SK-MEL-5 (cell line): ENCODE measurements around the gene SLC12A8. TPM values are rescaled to one million over a fixed set of nuclear protein-coding genes. Genes with fewer than 3 reads are reported as not detected.

Source experiments
- DNase-seq: peaks from one replicate; pipeline ENCODE4 v3.0.0-alpha.2; 2016; ENCODE audit warnings: low read depth, low spot score
- in situ Hi-C: cut with HindIII; loops from 2 replicates; pipeline ENCODE4 v1.10.0; 2016; ENCODE audit warnings: low sequenced_read_pairs, high pct_unique_total_duplicates, low pct_unique_long_range_greater_than_20kb
- small RNA-seq, 2 experiments: library from RNA; depleted of rRNA; stranded (forward); fragments of <200 nt; gene quantifications; one replicate each; pipeline ENCODE3, GENCODE V24; 2014
- total RNA-seq: library from RNA; depleted of rRNA; stranded (reverse); fragments of >200 nt; shearing (Covaris generic); gene quantifications from 2 replicates; pipeline ENCODE4 v1.2.3, GENCODE V29; 2014; rRNA removed

SLC12A8 gene
- total RNA-seq, 1 experiment from 2014 or later = 0.69 TPM

- in situ Hi-C loops = no loop called here
- DNase-seq = no peak
Measured at GRCh38 chr3:125042725-125043406, 169.7 kb downstream of the SLC12A8 start.

- DNase-seq = no peak
- in situ Hi-C loops = no loop called here
Measured at GRCh38 chr3:125039131-125040100, 173.1 kb downstream of the SLC12A8 start.

- DNase-seq = no peak
- in situ Hi-C loops = no loop called here
Measured at GRCh38 chr3:125037498-125038150, 174.9 kb downstream of the SLC12A8 start.

GRCh38 chr3:125035217-125035616 lies 177.3 kb downstream of the SLC12A8 start:
- DNase-seq = no peak
- in situ Hi-C loops = no loop called here

- no peak for DNase-seq
- in situ Hi-C loops = no loop called here
Measured at GRCh38 chr3:125033616-125034015, 178.9 kb downstream of the SLC12A8 start.

GRCh38 chr3:125033135-125033534 lies 179.4 kb downstream of the SLC12A8 start:
- DNase-seq = no peak
- in situ Hi-C loops = no loop called here

GRCh38 chr3:125032683-125033082 lies 179.9 kb downstream of the SLC12A8 start:
- DNase-seq = no peak
- in situ Hi-C loops = no loop called here

Small RNA genes within 50 kb of the gene (small RNA-seq; reads per million reads assigned to genes)
- gene MIR5092 (0 to 0.05 reads per million in 2 experiments), gene RNA5SP137 (0 reads per million in 2 experiments), gene RNU6-230P (0 reads per million in 2 experiments)

Other genes starting within 250 kb of the SLC12A8 start
- 6.3 and 7.7 TPM in 2 replicates for gene HEG1, start 156.8 kb downstream of the SLC12A8 start, total RNA-seq
- 25.8 and 30.7 TPM in 2 replicates for gene ZNF148, start 162.6 kb upstream of the SLC12A8 start, total RNA-seq